Cardiac muscle cell (in vitro differentiated cells and primary cell): ENCODE measurements around the gene ALDH3A2. TPM values are rescaled to one million over a fixed set of nuclear protein-coding genes. Genes with fewer than 3 reads are reported as not detected.
"Not testable (repeated sequence)": the region's sequence is repeated elsewhere in the genome, so short reads cannot be mapped to it uniquely, and the experiment has no call there.

Experiments
- DNase-seq, 2 donors: peaks; one replicate each; pipeline versions ENCODE4 v3.0.0 to v3.0.0-alpha.2; 2010 to 2017; ENCODE audit warnings: low read depth in 1 of 2, low spot score in 1 of 2
- H3K27ac ChIP-seq: fragments of 200-600 bp; sonication (generic); 2 replicates; pipeline ENCODE4 v1.5.1; 2016
- H3K27me3 ChIP-seq: fragments of 200-600 bp; sonication (generic); 2 replicates; pipeline ENCODE4 v1.6.0; 2016; ENCODE audit warnings: control low read depth
- H3K36me3 ChIP-seq: fragments of 200-600 bp; sonication (generic); 2 replicates; pipeline ENCODE4 v1.5.1; 2016; ENCODE audit warnings: control low read depth
- H3K4me1 ChIP-seq: fragments of 200-600 bp; sonication (generic); 2 replicates; pipeline ENCODE4 v1.8.1; 2017; ENCODE audit warnings: low read depth, mild to moderate bottlenecking, mixed run types
- H3K4me3 ChIP-seq: fragments of 200-600 bp; sonication (generic); 2 replicates; pipeline ENCODE4 v1.5.1; 2016; ENCODE audit warnings: mild to moderate bottlenecking
- H3K9me3 ChIP-seq: fragments of 200-600 bp; sonication (generic); 2 replicates; pipeline ENCODE4 v1.5.1; 2017; ENCODE audit warnings: low read depth, mild to moderate bottlenecking, control low read depth
- CTCF ChIP-seq: IDR thresholded peaks from 2 replicates; pipeline ENCODE4 v1.5.1; 2012; ENCODE audit warnings: low read depth, mild to moderate bottlenecking, low read length
- polyA plus RNA-seq: library from polyadenylated mRNA; unstranded; fragments of >200 nt; fragmentation: Nextera tagmentation; extraction: Ambion mirVana; gene quantifications from 2 replicates; pipeline ENCODE4 v1.2.1, GENCODE V29; 2016
- total RNA-seq: library from RNA; depleted of rRNA; stranded (reverse); fragments of >200 nt; gene quantifications from 2 replicates; pipeline ENCODE4 v1.2.3, GENCODE V29; 2016

The ALDH3A2 gene
- total and polyA plus RNA-seq, 2 experiments from 2014 or later, result 75.2 to 123 TPM

GRCh38 chr17:19663097-19663496 is 14.5 kb downstream of the ALDH3A2 start:
- no peak for DNase-seq
- no peak for TF ChIP-seq CTCF
- Histone ChIP-seq H3K27me3 (no peaks in the 10 kb centered on the region), H3K9me3 (no peaks in the 10 kb centered on the region), H3K4me3 (no peak overlapping the region), H3K27ac (no peak overlapping the region), H3K4me1 (peaks cover 11% of the 10 kb centered on the region), H3K36me3 (peaks cover 26% of the 10 kb centered on the region)

- Histone ChIP-seq H3K4me3 (no peak overlapping the region), H3K27me3 (no peaks in the 10 kb centered on the region), H3K9me3 (no peaks in the 10 kb centered on the region), H3K4me1 (peaks cover 11% of the 10 kb centered on the region), H3K27ac (peak overlapping the region; percentile 26), H3K36me3 (peaks cover 26% of the 10 kb centered on the region)
- TF ChIP-seq CTCF, result no peak
- DNase-seq, result peak in 1 of 2 donors; percentile 61
Observed at GRCh38 chr17:19664136-19664820, 15.7 kb downstream of the ALDH3A2 start.

- no peaks in the 10 kb centered on the region for H3K27me3 ChIP-seq
- no peak overlapping the region for H3K4me3 ChIP-seq
- no peak for DNase-seq
- TF ChIP-seq CTCF, result no peak
- peaks cover 11% of the 10 kb centered on the region for H3K4me1 ChIP-seq
- peaks cover 26% of the 10 kb centered on the region for H3K36me3 ChIP-seq
- H3K9me3 ChIP-seq, result no peaks in the 10 kb centered on the region
- peak overlapping the region; percentile 26 for H3K27ac ChIP-seq
Observed at GRCh38 chr17:19664821-19665181, 16.2 kb downstream of the ALDH3A2 start.

- not testable (repeated sequence) for H3K36me3 ChIP-seq, H3K27ac ChIP-seq, DNase-seq, H3K4me3 ChIP-seq, H3K27me3 ChIP-seq, H3K4me1 ChIP-seq, H3K9me3 ChIP-seq
Observed at GRCh38 chr17:19669680-19670079, 21.1 kb downstream of the ALDH3A2 start.

GRCh38 chr17:19670908-19671307 is 22.4 kb downstream of the ALDH3A2 start:
- H3K36me3 ChIP-seq, result peaks cover 4% of the 10 kb centered on the region
- no peaks in the 10 kb centered on the region for H3K9me3 ChIP-seq
- no peak overlapping the region for H3K4me3 ChIP-seq
- no peak for TF ChIP-seq CTCF
- H3K27ac ChIP-seq, result no peak overlapping the region
- H3K4me1 ChIP-seq, result no peaks in the 10 kb centered on the region
- no peak for DNase-seq
- H3K27me3 ChIP-seq, result no peaks in the 10 kb centered on the region

- Histone ChIP-seq H3K9me3 (no peaks in the 10 kb centered on the region), H3K4me3 (no peak overlapping the region), H3K36me3 (peaks cover 8% of the 10 kb centered on the region), H3K27ac (peak overlapping the region; percentile 29), H3K4me1 (no peaks in the 10 kb centered on the region), H3K27me3 (no peaks in the 10 kb centered on the region)
- no peak for DNase-seq
- no peak for TF ChIP-seq CTCF
Observed at GRCh38 chr17:19671433-19671832, 22.9 kb downstream of the ALDH3A2 start.
